Activated CD8-positive, alpha-beta T cell treated with anti-CD3 and anti-CD28 coated beads for 36 hours (primary cell): ENCODE measurements around the gene MTRR. TPM values are rescaled to one million over a fixed set of nuclear protein-coding genes. Genes with fewer than 3 reads are reported as not detected.
A peak's percentile ranks its signal among the peaks of the same experiment; 100 is the strongest.

ENCODE experiments used
- ATAC-seq: fragments of 200-7000 bp; cut with Tn5 transposase; one replicate; pipeline ENCODE4 v1.10.0; 2021; ENCODE audit warnings: mild to moderate bottlenecking, moderate library complexity
- CTCF ChIA-PET: fragments of 350-600 bp; sonication (Branson Sonifier 250); formaldehyde crosslinking; loops from one replicate; lab custom pipeline; 2021; ENCODE audit warnings: antibody characterized with exemption; lab: Charles Lee
- POLR2A ChIA-PET: fragments of 350-600 bp; sonication (Branson Sonifier 250); formaldehyde crosslinking; loops from one replicate; lab custom pipeline; 2021; ENCODE audit warnings: antibody characterized with exemption; lab: Charles Lee
- DNase-seq: peaks from one replicate; pipeline ENCODE4 v3.0.0-alpha.2; 2020
- H3K27ac Mint-ChIP-seq: one replicate; pipeline ENCODE4 v1.8.0; 2021; ENCODE audit warnings: mild to moderate bottlenecking, mixed read lengths
- H3K27me3 Mint-ChIP-seq: one replicate; pipeline ENCODE4 v1.8.0; 2021; ENCODE audit warnings: mixed read lengths
- H3K36me3 Mint-ChIP-seq: one replicate; pipeline ENCODE4 v1.8.0; 2021; ENCODE audit warnings: low read depth, mixed read lengths
- H3K4me1 Mint-ChIP-seq: one replicate; pipeline ENCODE4 v1.8.0; 2021; ENCODE audit warnings: low read depth, mixed read lengths
- H3K4me3 Mint-ChIP-seq: one replicate; pipeline ENCODE4 v1.8.0; 2021; ENCODE audit warnings: mild to moderate bottlenecking, moderate library complexity, mixed read lengths
- H3K9me3 Mint-ChIP-seq: one replicate; pipeline ENCODE4 v1.8.0; 2021; ENCODE audit warnings: mixed read lengths
- CTCF ChIP-seq: fragments of 200-600 bp; IDR thresholded peaks from one replicate; pipeline ENCODE4 v1.8.0; 2022; ENCODE audit warnings: antibody characterized with exemption, mild to moderate bottlenecking
- intact Hi-C: fragments of 100-400 bp; cut with micrococcal nuclease; formaldehyde crosslinking; loops from one replicate; pipeline ENCODE4 v1.10.0; 2022
- total RNA-seq, 2 experiments: library from RNA; stranded (reverse); gene quantifications; one replicate each; pipeline ENCODE4 v1.2.3, GENCODE V29; 2021

MTRR gene
- total RNA-seq, 2 experiments from 2014 or later = 54.3 to 57.8 TPM

- Mint-ChIP-seq H3K27me3 (no peaks in the 10 kb centered on the region), H3K4me1 (peaks cover 55% of the 10 kb centered on the region), H3K27ac (no peak overlapping the region), H3K9me3 (no peaks in the 10 kb centered on the region), H3K4me3 (peak overlapping the region; percentile 46), H3K36me3 (peaks cover 53% of the 10 kb centered on the region)
- no peak for ATAC-seq
- intact Hi-C loops = no loop called here
- no peak for DNase-seq
- CTCF ChIA-PET = interaction anchor here (3.7 to 5.1 kb wide), 2 partner anchors 10 to 20 kb away, joined by 24 to 26 read pairs; no protein-coding TSS in a partner anchor
- TF ChIP-seq CTCF = no peak
- POLR2A ChIA-PET = interaction anchor here (1.7 kb wide), 1 partner anchor 18 kb away, joined by 3 read pairs; no protein-coding TSS in a partner anchor
Measured at GRCh38 chr5:7867260-7867659, 1.7 kb upstream of the MTRR start.

- peak overlapping the region; percentile 88 for H3K27ac Mint-ChIP-seq
- H3K4me1 Mint-ChIP-seq = peaks cover 66% of the 10 kb centered on the region
- DNase-seq (no peak), ATAC-seq (no peak)
- no peak for TF ChIP-seq CTCF
- CTCF ChIA-PET = interaction anchor here (0.9 to 5.1 kb wide), 5 partner anchors 8 to 19 kb away, joined by 4 to 26 read pairs (median 8); no protein-coding TSS in a partner anchor
- H3K4me3 Mint-ChIP-seq = peak overlapping the region; percentile 95
- intact Hi-C loops = no loop called here
- H3K27me3 Mint-ChIP-seq = no peaks in the 10 kb centered on the region
- no peaks in the 10 kb centered on the region for H3K9me3 Mint-ChIP-seq
- H3K36me3 Mint-ChIP-seq = peaks cover 58% of the 10 kb centered on the region
- POLR2A ChIA-PET = interaction anchor here (0.6 to 2.4 kb wide), 6 partner anchors 10 to 17 kb away, joined by 3 to 10 read pairs (median 4); no protein-coding TSS in a partner anchor
Measured at GRCh38 chr5:7868427-7868772, 548 bp upstream of the MTRR start.

- no peaks in the 10 kb centered on the region for H3K9me3 Mint-ChIP-seq
- no peak for TF ChIP-seq CTCF
- peaks cover 72% of the 10 kb centered on the region for H3K4me1 Mint-ChIP-seq
- POLR2A ChIA-PET = interaction anchor here (0.7 to 2.4 kb wide), 8 partner anchors 9 to 74 kb away, joined by 3 to 10 read pairs (median 4); no protein-coding TSS in a partner anchor
- H3K4me3 Mint-ChIP-seq = peak overlapping the region; percentile 95
- H3K27ac Mint-ChIP-seq = peak overlapping the region; percentile 91
- CTCF ChIA-PET = interaction anchor here (0.9 to 5.1 kb wide), 5 partner anchors 9 to 18 kb away, joined by 4 to 26 read pairs (median 8); no protein-coding TSS in a partner anchor
- peak; percentile 57 for DNase-seq
- H3K36me3 Mint-ChIP-seq = peaks cover 59% of the 10 kb centered on the region
- intact Hi-C loops = no loop called here
- peak; percentile 25 for ATAC-seq
- no peaks in the 10 kb centered on the region for H3K27me3 Mint-ChIP-seq
Measured at GRCh38 chr5:7869474-7870136, 657 bp downstream of the MTRR start.

GRCh38 chr5:7871653-7872052 is 2.7 kb downstream of the MTRR start:
- Mint-ChIP-seq H3K4me1 (peaks cover 65% of the 10 kb centered on the region), H3K27ac (peak overlapping the region; percentile 25), H3K9me3 (no peaks in the 10 kb centered on the region), H3K4me3 (peak overlapping the region; percentile 10), H3K27me3 (no peaks in the 10 kb centered on the region), H3K36me3 (peaks cover 58% of the 10 kb centered on the region)
- no peak for ATAC-seq
- intact Hi-C loops = no loop called here
- TF ChIP-seq CTCF = no peak
- DNase-seq = peak; percentile 7
- ChIA-PET POLR2A (interaction anchor here (1.7 kb wide), 1 partner anchor 14 kb away, joined by 6 read pairs; no protein-coding TSS in a partner anchor), CTCF (interaction anchor here (1.1 to 1.8 kb wide), 3 partner anchors 10 to 21 kb away, joined by 3 to 6 read pairs (median 4); partner anchors contain the start of gene CFAP90)
